NB4 (cell line): Measurements from ENCODE around the gene SMAD3.

Source experiments
- POLR2A ChIP-seq: IDR thresholded peaks from 2 replicates; pipeline ENCODE4 v1.6.1; 2011; ENCODE audit warnings: mild to moderate bottlenecking; ENCODE audit not compliant: insufficient read length; ENCODE audit errors: extremely low read depth
- TF ChIP-seq, protein P1 (sequence below): IDR thresholded peaks from one replicate; pipeline ENCODE4 v1.5.1; 2012; ENCODE audit warnings: low read depth, low read length

DNA sequence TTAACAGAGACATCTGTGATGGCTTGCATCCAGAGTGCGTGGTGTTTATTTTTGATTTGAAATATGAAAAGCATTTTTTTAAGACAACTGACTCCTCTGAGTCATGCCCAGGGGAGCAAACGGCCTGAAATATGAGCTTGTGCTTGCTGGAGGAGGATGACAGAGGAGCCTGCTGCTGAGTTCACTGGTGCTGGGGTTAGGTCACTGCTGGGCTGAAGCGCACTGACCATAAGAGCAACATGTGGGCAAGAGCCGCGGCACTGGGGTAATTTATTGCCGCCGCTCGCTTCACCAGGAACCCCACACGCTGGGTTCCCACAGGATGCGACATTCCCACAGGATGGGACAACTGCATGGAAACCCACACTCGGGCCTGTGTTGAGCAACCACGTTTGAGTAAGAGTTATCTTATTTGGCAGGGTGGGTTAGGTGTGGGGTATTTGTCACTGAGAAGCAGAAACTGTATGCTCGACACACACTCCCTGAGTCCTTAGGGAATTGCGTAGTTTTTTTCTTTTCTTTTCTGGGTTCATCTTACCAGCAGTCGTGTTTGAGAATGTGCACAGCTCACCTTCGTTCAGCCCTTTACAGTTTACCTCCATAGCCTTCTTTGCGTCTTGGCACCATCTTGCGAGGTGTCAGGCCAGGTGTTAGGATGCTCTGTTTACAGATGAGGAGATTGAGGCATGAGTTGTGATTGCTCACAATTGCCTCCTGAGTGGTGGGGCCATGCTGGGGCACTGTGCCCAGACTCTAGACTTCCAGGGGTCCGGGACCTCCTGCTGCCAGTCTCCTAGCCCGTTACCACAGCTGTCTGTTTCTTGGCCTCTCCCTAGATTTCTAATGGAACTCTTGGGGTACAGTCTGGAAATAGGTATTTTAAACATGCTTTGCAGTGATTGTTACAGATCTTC lies 60.4 kb downstream of the SMAD3 start:
- TF ChIP-seq POLR2A, result no peak
- TF ChIP-seq, protein P1, sequence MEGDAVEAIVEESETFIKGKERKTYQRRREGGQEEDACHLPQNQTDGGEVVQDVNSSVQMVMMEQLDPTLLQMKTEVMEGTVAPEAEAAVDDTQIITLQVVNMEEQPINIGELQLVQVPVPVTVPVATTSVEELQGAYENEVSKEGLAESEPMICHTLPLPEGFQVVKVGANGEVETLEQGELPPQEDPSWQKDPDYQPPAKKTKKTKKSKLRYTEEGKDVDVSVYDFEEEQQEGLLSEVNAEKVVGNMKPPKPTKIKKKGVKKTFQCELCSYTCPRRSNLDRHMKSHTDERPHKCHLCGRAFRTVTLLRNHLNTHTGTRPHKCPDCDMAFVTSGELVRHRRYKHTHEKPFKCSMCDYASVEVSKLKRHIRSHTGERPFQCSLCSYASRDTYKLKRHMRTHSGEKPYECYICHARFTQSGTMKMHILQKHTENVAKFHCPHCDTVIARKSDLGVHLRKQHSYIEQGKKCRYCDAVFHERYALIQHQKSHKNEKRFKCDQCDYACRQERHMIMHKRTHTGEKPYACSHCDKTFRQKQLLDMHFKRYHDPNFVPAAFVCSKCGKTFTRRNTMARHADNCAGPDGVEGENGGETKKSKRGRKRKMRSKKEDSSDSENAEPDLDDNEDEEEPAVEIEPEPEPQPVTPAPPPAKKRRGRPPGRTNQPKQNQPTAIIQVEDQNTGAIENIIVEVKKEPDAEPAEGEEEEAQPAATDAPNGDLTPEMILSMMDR, result no peak
